ENCODE results near the gene ROR2.

Gene ROR2

GRCh38 chr9:91533382-91533781, 416.6 kb downstream of the ROR2 start:
- no peak overlapping the region for H2AK5ac ChIP-seq (ENCODE audit: low read length)
- no peak overlapping the region for H3K4me3 ChIP-seq (ENCODE audit: low read length)
- no peaks in the 10 kb centered on the region for H3K27me3 ChIP-seq (ENCODE audit: insufficient read depth, low read length, poor library complexity)
- no CpG with 5 or more reads among the region's 7 CpGs for WGBS (ENCODE audit: extremely low coverage, insufficient coverage, low lambda C conversion rate)
- H4K8ac ChIP-seq (ENCODE audit: low read depth, low read length), result no peak overlapping the region
- H3K36me3 ChIP-seq (ENCODE audit: control insufficient read depth, insufficient read depth, low read length), result no peaks in the 10 kb centered on the region
- DNase-seq, result no peak
- no peak overlapping the region for H3K4me2 ChIP-seq (ENCODE audit: low read length)
- no peak overlapping the region for H4K5ac ChIP-seq (ENCODE audit: low read length)
- H3K23ac ChIP-seq (ENCODE audit: low read length), result no peak overlapping the region
- H3K56ac ChIP-seq (ENCODE audit: low read length), result no peak overlapping the region
- no peaks in the 10 kb centered on the region for H3K79me1 ChIP-seq (ENCODE audit: low read length)
- H3K9ac ChIP-seq (ENCODE audit: low read length), result no peak overlapping the region
- H2BK5ac ChIP-seq (ENCODE audit: low read length), result no peak overlapping the region
- H3K4me1 ChIP-seq (ENCODE audit: control insufficient read depth, low read depth, low read length), result peaks cover 3% of the 10 kb centered on the region
- H3K4ac ChIP-seq (ENCODE audit: low read depth, low read length), result no peak overlapping the region
- no peak overlapping the region for H2BK15ac ChIP-seq (replicated peaks; ENCODE audit: low read depth)
- no peak overlapping the region for H2BK120ac ChIP-seq (ENCODE audit: low read depth, low read length)
- H3K79me2 ChIP-seq (ENCODE audit: control insufficient read depth, insufficient read depth, low read length), result no peaks in the 10 kb centered on the region
- no peak overlapping the region for H3K18ac ChIP-seq (ENCODE audit: low read length)
- H3K27ac ChIP-seq (ENCODE audit: low read depth, low read length), result no peak overlapping the region

- Histone ChIP-seq H2BK120ac (ENCODE audit: low read depth, low read length) (no peak overlapping the region), H3K56ac (ENCODE audit: low read length) (no peak overlapping the region), H4K8ac (ENCODE audit: low read depth, low read length) (no peak overlapping the region), H3K18ac (ENCODE audit: low read length) (no peak overlapping the region), H3K27me3 (ENCODE audit: insufficient read depth, low read length, poor library complexity) (no peaks in the 10 kb centered on the region), H3K4me3 (ENCODE audit: low read length) (no peak overlapping the region), H2AK5ac (ENCODE audit: low read length) (no peak overlapping the region), H3K4me1 (ENCODE audit: control insufficient read depth, low read depth, low read length) (peaks cover 3% of the 10 kb centered on the region), H4K5ac (ENCODE audit: low read length) (no peak overlapping the region), H2BK5ac (ENCODE audit: low read length) (no peak overlapping the region), H3K9ac (ENCODE audit: low read length) (no peak overlapping the region), H3K36me3 (ENCODE audit: control insufficient read depth, insufficient read depth, low read length) (no peaks in the 10 kb centered on the region), H3K23ac (ENCODE audit: low read length) (no peak overlapping the region), H3K4ac (ENCODE audit: low read depth, low read length) (no peak overlapping the region), H3K27ac (ENCODE audit: low read depth, low read length) (no peak overlapping the region), H3K79me2 (ENCODE audit: control insufficient read depth, insufficient read depth, low read length) (no peaks in the 10 kb centered on the region), H3K4me2 (ENCODE audit: low read length) (no peak overlapping the region), H3K79me1 (ENCODE audit: low read length) (no peaks in the 10 kb centered on the region), H2BK15ac (replicated peaks; ENCODE audit: low read depth) (no peak overlapping the region)
- no peak for DNase-seq
- WGBS (ENCODE audit: extremely low coverage, insufficient coverage, low lambda C conversion rate), result no CpG with 5 or more reads among the region's 3 CpGs
Observed at GRCh38 chr9:91532325-91532724, 417.7 kb downstream of the ROR2 start.

- Histone ChIP-seq H2BK120ac (ENCODE audit: low read depth, low read length) (no peak overlapping the region), H2BK15ac (replicated peaks; ENCODE audit: low read depth) (no peak overlapping the region), H3K4ac (ENCODE audit: low read depth, low read length) (no peak overlapping the region), H3K56ac (ENCODE audit: low read length) (no peak overlapping the region), H3K23ac (ENCODE audit: low read length) (no peak overlapping the region), H3K27ac (ENCODE audit: low read depth, low read length) (no peak overlapping the region), H2BK5ac (ENCODE audit: low read length) (no peak overlapping the region), H4K5ac (ENCODE audit: low read length) (no peak overlapping the region), H3K4me1 (ENCODE audit: control insufficient read depth, low read depth, low read length) (peaks cover 3% of the 10 kb centered on the region), H2AK5ac (ENCODE audit: low read length) (no peak overlapping the region), H3K9ac (ENCODE audit: low read length) (no peak overlapping the region), H3K36me3 (ENCODE audit: control insufficient read depth, insufficient read depth, low read length) (no peaks in the 10 kb centered on the region), H4K8ac (ENCODE audit: low read depth, low read length) (no peak overlapping the region), H3K79me2 (ENCODE audit: control insufficient read depth, insufficient read depth, low read length) (no peaks in the 10 kb centered on the region), H3K27me3 (ENCODE audit: insufficient read depth, low read length, poor library complexity) (no peaks in the 10 kb centered on the region), H3K4me2 (ENCODE audit: low read length) (no peak overlapping the region), H3K79me1 (ENCODE audit: low read length) (no peaks in the 10 kb centered on the region), H3K4me3 (ENCODE audit: low read length) (no peak overlapping the region), H3K18ac (ENCODE audit: low read length) (no peak overlapping the region)
- DNase-seq, result peak; percentile 89
- WGBS (ENCODE audit: extremely low coverage, insufficient coverage, low lambda C conversion rate), result no CpG with 5 or more reads among the region's 2 CpGs
Observed at GRCh38 chr9:91530829-91531228, 419.2 kb downstream of the ROR2 start.

GRCh38 chr9:91522481-91522880, 427.5 kb downstream of the ROR2 start:
- Histone ChIP-seq H2BK5ac (ENCODE audit: low read length) (no peak overlapping the region), H3K4me2 (ENCODE audit: low read length) (no peak overlapping the region), H3K18ac (ENCODE audit: low read length) (no peak overlapping the region), H2AK5ac (ENCODE audit: low read length) (no peak overlapping the region), H3K4me1 (ENCODE audit: control insufficient read depth, low read depth, low read length) (peaks cover 2% of the 10 kb centered on the region), H2BK15ac (replicated peaks; ENCODE audit: low read depth) (no peak overlapping the region), H3K4me3 (ENCODE audit: low read length) (no peak overlapping the region), H2BK120ac (ENCODE audit: low read depth, low read length) (no peak overlapping the region), H3K79me1 (ENCODE audit: low read length) (no peaks in the 10 kb centered on the region), H3K36me3 (ENCODE audit: control insufficient read depth, insufficient read depth, low read length) (no peaks in the 10 kb centered on the region), H3K27me3 (ENCODE audit: insufficient read depth, low read length, poor library complexity) (no peaks in the 10 kb centered on the region), H3K27ac (ENCODE audit: low read depth, low read length) (no peak overlapping the region), H3K79me2 (ENCODE audit: control insufficient read depth, insufficient read depth, low read length) (no peaks in the 10 kb centered on the region), H3K4ac (ENCODE audit: low read depth, low read length) (no peak overlapping the region), H4K5ac (ENCODE audit: low read length) (no peak overlapping the region), H3K56ac (ENCODE audit: low read length) (no peak overlapping the region), H3K9ac (ENCODE audit: low read length) (no peak overlapping the region), H4K8ac (ENCODE audit: low read depth, low read length) (no peak overlapping the region), H3K23ac (ENCODE audit: low read length) (no peak overlapping the region)
- no CpG with 5 or more reads among the region's 1 CpG for WGBS (ENCODE audit: extremely low coverage, insufficient coverage, low lambda C conversion rate)
- no peak for DNase-seq

GRCh38 chr9:91519520-91520277, 430.3 kb downstream of the ROR2 start:
- no peak overlapping the region for H3K4me3 ChIP-seq (ENCODE audit: low read length)
- H3K36me3 ChIP-seq (ENCODE audit: control insufficient read depth, insufficient read depth, low read length), result no peaks in the 10 kb centered on the region
- no peaks in the 10 kb centered on the region for H3K79me1 ChIP-seq (ENCODE audit: low read length)
- no peak overlapping the region for H2BK120ac ChIP-seq (ENCODE audit: low read depth, low read length)
- H3K23ac ChIP-seq (ENCODE audit: low read length), result no peak overlapping the region
- no CpG with 5 or more reads among the region's 2 CpGs for WGBS (ENCODE audit: extremely low coverage, insufficient coverage, low lambda C conversion rate)
- no peak for DNase-seq
- no peak overlapping the region for H3K4me2 ChIP-seq (ENCODE audit: low read length)
- no peak overlapping the region for H3K4ac ChIP-seq (ENCODE audit: low read depth, low read length)
- no peak overlapping the region for H3K56ac ChIP-seq (ENCODE audit: low read length)
- H2BK15ac ChIP-seq (replicated peaks; ENCODE audit: low read depth), result no peak overlapping the region
- H4K5ac ChIP-seq (ENCODE audit: low read length), result no peak overlapping the region
- H3K79me2 ChIP-seq (ENCODE audit: control insufficient read depth, insufficient read depth, low read length), result no peaks in the 10 kb centered on the region
- peaks cover 4% of the 10 kb centered on the region for H3K4me1 ChIP-seq (ENCODE audit: control insufficient read depth, low read depth, low read length)
- no peak overlapping the region for H3K18ac ChIP-seq (ENCODE audit: low read length)
- no peak overlapping the region for H4K8ac ChIP-seq (ENCODE audit: low read depth, low read length)
- no peak overlapping the region for H2BK5ac ChIP-seq (ENCODE audit: low read length)
- no peak overlapping the region for H2AK5ac ChIP-seq (ENCODE audit: low read length)
- no peak overlapping the region for H3K9ac ChIP-seq (ENCODE audit: low read length)
- H3K27me3 ChIP-seq (ENCODE audit: insufficient read depth, low read length, poor library complexity), result no peaks in the 10 kb centered on the region
- no peak overlapping the region for H3K27ac ChIP-seq (ENCODE audit: low read depth, low read length)

GRCh38 chr9:91518462-91518861, 431.6 kb downstream of the ROR2 start:
- no CpG with 5 or more reads among the region's 5 CpGs for WGBS (ENCODE audit: extremely low coverage, insufficient coverage, low lambda C conversion rate)
- no peak overlapping the region for H3K56ac ChIP-seq (ENCODE audit: low read length)

More at GRCh38 chr9:91518462-91518861, 431.6 kb downstream of the ROR2 start:
- H3K9ac ChIP-seq (ENCODE audit: low read length), result no peak overlapping the region
- H3K4me3 ChIP-seq (ENCODE audit: low read length), result no peak overlapping the region
- no peak overlapping the region for H3K27ac ChIP-seq (ENCODE audit: low read depth, low read length)
- H3K23ac ChIP-seq (ENCODE audit: low read length), result no peak overlapping the region
- no peak overlapping the region for H4K8ac ChIP-seq (ENCODE audit: low read depth, low read length)
- H2AK5ac ChIP-seq (ENCODE audit: low read length), result no peak overlapping the region
- H3K36me3 ChIP-seq (ENCODE audit: control insufficient read depth, insufficient read depth, low read length), result no peaks in the 10 kb centered on the region
- no peak overlapping the region for H3K4ac ChIP-seq (ENCODE audit: low read depth, low read length)
- H3K4me1 ChIP-seq (ENCODE audit: control insufficient read depth, low read depth, low read length), result peaks cover 4% of the 10 kb centered on the region
- H3K4me2 ChIP-seq (ENCODE audit: low read length), result no peak overlapping the region
- no peak overlapping the region for H2BK120ac ChIP-seq (ENCODE audit: low read depth, low read length)
- no peaks in the 10 kb centered on the region for H3K27me3 ChIP-seq (ENCODE audit: insufficient read depth, low read length, poor library complexity)
- no peaks in the 10 kb centered on the region for H3K79me1 ChIP-seq (ENCODE audit: low read length)
- H2BK15ac ChIP-seq (replicated peaks; ENCODE audit: low read depth), result no peak overlapping the region
- H2BK5ac ChIP-seq (ENCODE audit: low read length), result no peak overlapping the region
- H4K5ac ChIP-seq (ENCODE audit: low read length), result no peak overlapping the region
- no peak for DNase-seq
- H3K18ac ChIP-seq (ENCODE audit: low read length), result no peak overlapping the region
- H3K79me2 ChIP-seq (ENCODE audit: control insufficient read depth, insufficient read depth, low read length), result no peaks in the 10 kb centered on the region

All from mesendoderm (in vitro differentiated cells).